Natural killer cell (primary cell): ENCODE results near the gene APLP1. TPM values are rescaled to one million over a fixed set of nuclear protein-coding genes. Genes with fewer than 3 reads are reported as not detected.

ENCODE experiments used
- ATAC-seq, 3 donors: fragments of 150-1000 bp in 2 of 3; fragments of 200-7000 bp in 1 of 3; cut with Tn5 transposase; 1 replicate in 1 of 3; 2 replicates in 2 of 3; pipeline ENCODE4 v1.10.0; 2021; ENCODE audit warnings: mild to moderate bottlenecking in 2 of 3, moderate library complexity in 2 of 3
- DNase-seq, 2 donors: peaks; one replicate each; pipeline versions ENCODE4 v3.0.0 to v3.0.0-alpha.2; 2013 to 2021; ENCODE audit warnings: mixed read lengths in 1 of 2
- H3K27ac ChIP-seq: one replicate; pipeline ENCODE4 v1.5.1; 2013; ENCODE audit warnings: mild to moderate bottlenecking, low read length
- H3K27me3 ChIP-seq: one replicate; pipeline ENCODE4 v1.6.1; 2013; ENCODE audit warnings: low read length; ENCODE audit not compliant: control insufficient read depth, insufficient read depth
- H3K36me3 ChIP-seq: one replicate; pipeline ENCODE4 v1.6.1; 2013; ENCODE audit warnings: low read length; ENCODE audit not compliant: control insufficient read depth, insufficient read depth
- H3K4me1 ChIP-seq: one replicate; pipeline ENCODE4 v1.6.1; 2013; ENCODE audit warnings: low read length; ENCODE audit not compliant: control insufficient read depth, insufficient read depth
- H3K4me3 ChIP-seq: one replicate; pipeline ENCODE4 v1.5.1; 2013; ENCODE audit warnings: low read length
- H3K9me3 ChIP-seq: one replicate; pipeline ENCODE4 v1.6.1; 2013; ENCODE audit warnings: low read length; ENCODE audit not compliant: control insufficient read depth, insufficient read depth
- H3K27ac Mint-ChIP-seq, 2 donors: one replicate each; pipeline ENCODE4 v1.8.0; 2022; ENCODE audit warnings: mild to moderate bottlenecking in 2 of 2, mixed read lengths in 2 of 2, moderate library complexity in 1 of 2
- H3K27me3 Mint-ChIP-seq, 2 donors: one replicate each; pipeline ENCODE4 v1.8.0; 2022; ENCODE audit warnings: low read depth in 2 of 2, mixed read lengths in 2 of 2
- H3K36me3 Mint-ChIP-seq: one replicate; pipeline ENCODE4 v1.8.0; 2022; ENCODE audit warnings: mixed read lengths
- H3K4me1 Mint-ChIP-seq, 2 donors: one replicate each; pipeline ENCODE4 v1.8.0; 2022; ENCODE audit warnings: mixed read lengths in 2 of 2
- H3K4me3 Mint-ChIP-seq: one replicate; pipeline ENCODE4 v1.8.0; 2022; ENCODE audit warnings: mild to moderate bottlenecking, moderate library complexity, mixed read lengths
- H3K9me3 Mint-ChIP-seq, 2 donors: one replicate each; pipeline ENCODE4 v1.8.0; 2022; ENCODE audit warnings: mixed read lengths in 2 of 2
- WGBS: methylation state at CpG from one replicate; pipeline ENCODE4 v1.1.7; 2013; ENCODE audit warnings: missing lambda C conversion rate; ENCODE audit not compliant: insufficient coverage; 5-methylcytosine and 5-hydroxymethylcytosine counted together
- intact Hi-C: fragments of 100-400 bp; cut with micrococcal nuclease; formaldehyde crosslinking; loops from one replicate; pipeline ENCODE4 v1.14.2; 2022
- total RNA-seq, 4 donors: library from RNA; stranded (reverse); fragments of 120-200 nt in 1 of 4; gene quantifications; one replicate each; pipeline versions ENCODE4 v1.2.3 to v1.2.4, GENCODE V29; 2013 to 2022
- TF ChIP-seq, protein P1 (sequence below): fragments of 200-600 bp; IDR thresholded peaks from one replicate; pipeline ENCODE4 v1.8.0; 2022; ENCODE audit warnings: antibody characterized with exemption

APLP1 gene
- total RNA-seq, 3 donors from 2014 or later (not counting 1 experiment from before 2014, with no cell fraction given), result not detected

DNA sequence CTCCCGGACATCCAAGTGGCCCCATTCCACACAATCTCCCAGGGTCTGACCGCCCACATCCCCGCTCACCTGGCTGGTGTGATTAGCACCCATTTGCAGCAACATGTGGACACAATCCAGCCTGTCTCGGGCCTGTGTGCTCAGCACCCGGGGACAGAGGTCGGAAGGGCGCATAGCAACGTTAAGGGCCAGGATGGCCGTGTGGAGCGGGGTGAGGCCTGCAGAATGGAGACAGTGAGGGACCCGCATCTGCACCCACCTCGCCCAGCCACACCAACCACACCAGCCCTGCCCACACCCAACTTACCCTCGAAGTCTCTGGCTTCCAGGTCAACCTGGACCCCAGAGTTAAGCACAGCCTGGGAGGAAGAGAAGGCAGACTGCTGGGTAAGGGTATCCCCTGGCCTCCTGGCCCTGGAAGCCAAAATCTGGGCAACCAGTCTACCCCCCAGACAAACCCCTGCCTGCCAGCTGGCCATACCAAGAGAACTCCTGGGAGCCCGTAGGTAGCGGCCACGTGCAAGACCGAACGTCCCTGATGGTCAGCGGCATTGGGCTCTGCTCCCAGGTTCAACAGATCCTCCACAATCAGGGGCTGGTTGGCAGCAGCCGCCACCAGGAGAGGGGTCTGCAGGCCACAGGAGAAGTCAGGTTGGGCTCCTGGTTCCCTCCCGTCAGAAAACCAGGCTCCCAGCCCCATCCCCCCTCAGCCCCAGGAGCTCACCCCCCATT, 27.7 kb downstream of the APLP1 start:
- peaks cover 18 to 40% of the 10 kb centered on the region in 2 donors for H3K4me1 Mint-ChIP-seq
- ATAC-seq (no peak), DNase-seq (no peak)
- TF ChIP-seq, protein P1, sequence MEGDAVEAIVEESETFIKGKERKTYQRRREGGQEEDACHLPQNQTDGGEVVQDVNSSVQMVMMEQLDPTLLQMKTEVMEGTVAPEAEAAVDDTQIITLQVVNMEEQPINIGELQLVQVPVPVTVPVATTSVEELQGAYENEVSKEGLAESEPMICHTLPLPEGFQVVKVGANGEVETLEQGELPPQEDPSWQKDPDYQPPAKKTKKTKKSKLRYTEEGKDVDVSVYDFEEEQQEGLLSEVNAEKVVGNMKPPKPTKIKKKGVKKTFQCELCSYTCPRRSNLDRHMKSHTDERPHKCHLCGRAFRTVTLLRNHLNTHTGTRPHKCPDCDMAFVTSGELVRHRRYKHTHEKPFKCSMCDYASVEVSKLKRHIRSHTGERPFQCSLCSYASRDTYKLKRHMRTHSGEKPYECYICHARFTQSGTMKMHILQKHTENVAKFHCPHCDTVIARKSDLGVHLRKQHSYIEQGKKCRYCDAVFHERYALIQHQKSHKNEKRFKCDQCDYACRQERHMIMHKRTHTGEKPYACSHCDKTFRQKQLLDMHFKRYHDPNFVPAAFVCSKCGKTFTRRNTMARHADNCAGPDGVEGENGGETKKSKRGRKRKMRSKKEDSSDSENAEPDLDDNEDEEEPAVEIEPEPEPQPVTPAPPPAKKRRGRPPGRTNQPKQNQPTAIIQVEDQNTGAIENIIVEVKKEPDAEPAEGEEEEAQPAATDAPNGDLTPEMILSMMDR, result no peak
- peak overlapping the region in 1 of 2 donors; percentile 73 for H3K27ac Mint-ChIP-seq
- no peak overlapping the region for H3K4me3 ChIP-seq
- no peaks in the 10 kb centered on the region for H3K27me3 ChIP-seq
- intact Hi-C loops, result no loop called here
- no peaks in the 10 kb centered on the region for H3K9me3 Mint-ChIP-seq
- peak overlapping the region; percentile 61 for H3K4me3 Mint-ChIP-seq
- H3K27me3 Mint-ChIP-seq, result no peaks in the 10 kb centered on the region
- peaks cover 7% of the 10 kb centered on the region for H3K36me3 Mint-ChIP-seq
- no peaks in the 10 kb centered on the region for H3K9me3 ChIP-seq
- H3K4me1 ChIP-seq, result peaks cover 38% of the 10 kb centered on the region
- 95% methylated on average over 21 of the region's 21 CpGs for WGBS
- H3K36me3 ChIP-seq, result peaks cover 50% of the 10 kb centered on the region
- H3K27ac ChIP-seq, result no peak overlapping the region

DNA sequence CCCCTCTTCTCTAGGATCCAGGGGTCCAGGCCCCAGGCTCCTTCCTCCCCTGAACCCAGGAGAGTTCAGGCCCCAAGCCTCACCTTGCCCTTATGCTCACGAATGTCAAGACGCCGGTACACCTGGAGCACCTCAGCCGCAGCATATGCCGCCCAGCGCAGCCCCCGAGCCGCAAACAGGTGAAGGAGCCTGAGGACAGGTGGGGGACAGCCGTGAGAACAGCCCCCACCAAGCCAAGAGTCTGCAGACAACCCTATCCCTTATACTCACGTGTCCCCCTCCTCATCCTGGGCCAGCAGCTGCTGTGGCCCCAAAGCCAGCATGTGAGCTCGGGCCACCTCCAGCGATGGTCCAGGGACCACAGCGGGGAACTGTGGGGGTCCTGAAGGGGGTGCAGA, 28.3 kb downstream of the APLP1 start:
- TF ChIP-seq, protein P1, result no peak
- H3K36me3 ChIP-seq, result peaks cover 48% of the 10 kb centered on the region
- H3K27me3 ChIP-seq, result no peaks in the 10 kb centered on the region
- intact Hi-C loops, result no loop called here
- 93% methylated on average over 13 of the region's 13 CpGs for WGBS
- H3K27me3 Mint-ChIP-seq, result no peaks in the 10 kb centered on the region
- peaks cover 7% of the 10 kb centered on the region for H3K36me3 Mint-ChIP-seq
- no peak overlapping the region for H3K27ac ChIP-seq
- ATAC-seq (no peak), DNase-seq (no peak)
- H3K9me3 ChIP-seq, result no peaks in the 10 kb centered on the region
- peaks cover 19 to 44% of the 10 kb centered on the region in 2 donors for H3K4me1 Mint-ChIP-seq
- H3K9me3 Mint-ChIP-seq, result no peaks in the 10 kb centered on the region
- peak overlapping the region in 1 of 2 donors; percentile 31 for H3K27ac Mint-ChIP-seq
- peaks cover 44% of the 10 kb centered on the region for H3K4me1 ChIP-seq
- H3K4me3 Mint-ChIP-seq, result no peak overlapping the region
- H3K4me3 ChIP-seq, result no peak overlapping the region

DNA sequence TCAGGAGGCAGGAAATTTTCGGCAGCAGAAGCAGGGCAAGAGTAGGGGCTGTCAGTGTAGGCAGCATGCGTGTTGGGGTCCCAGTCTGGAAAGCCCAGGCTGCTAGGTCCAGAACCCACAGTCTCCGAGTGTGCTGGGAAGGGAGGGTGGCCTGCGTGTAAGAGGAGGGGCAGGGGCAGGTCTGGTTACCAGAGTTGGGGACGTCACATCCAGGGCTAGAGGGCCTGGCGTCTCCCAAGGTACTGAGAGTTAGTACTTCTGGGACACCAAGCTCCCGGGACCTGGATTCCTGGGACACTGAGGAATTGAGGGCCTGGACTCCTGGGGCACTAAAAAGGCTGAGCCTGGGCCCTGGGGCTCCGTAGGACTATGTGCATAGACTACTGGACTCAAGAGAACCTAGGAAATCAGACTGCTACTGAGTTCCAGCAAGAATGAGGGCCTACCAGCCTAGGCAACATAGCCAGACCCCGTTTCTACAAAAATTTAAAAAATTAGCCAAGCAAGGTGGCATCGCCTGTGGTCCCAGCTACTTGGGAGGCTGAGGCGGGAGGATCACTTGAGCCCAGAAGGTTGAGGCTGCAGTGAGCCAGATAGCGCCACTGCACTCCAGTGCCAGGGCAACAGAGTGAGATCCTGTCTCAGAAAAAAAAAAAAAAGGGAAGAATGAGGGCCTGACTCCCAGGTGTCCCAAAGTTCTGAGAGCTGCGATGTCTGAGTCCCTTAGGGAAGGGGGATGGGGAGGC, 29.5 kb downstream of the APLP1 start:
- intact Hi-C loops, result no loop called here
- Histone ChIP-seq H3K4me3 (peak overlapping the region; percentile 74), H3K4me1 (peaks cover 56% of the 10 kb centered on the region), H3K9me3 (no peaks in the 10 kb centered on the region), H3K27ac (peak overlapping the region; percentile 97), H3K36me3 (peaks cover 39% of the 10 kb centered on the region), H3K27me3 (no peaks in the 10 kb centered on the region)
- Mint-ChIP-seq H3K4me1 (peaks cover 25 to 56% of the 10 kb centered on the region in 2 donors), H3K27me3 (no peaks in the 10 kb centered on the region), H3K4me3 (peak overlapping the region; percentile 92), H3K9me3 (no peaks in the 10 kb centered on the region), H3K27ac (peak overlapping the region; percentile 90 to 97), H3K36me3 (peaks cover 1% of the 10 kb centered on the region)
- 90% methylated on average over 13 of the region's 13 CpGs for WGBS
- TF ChIP-seq, protein P1, result no peak
- DNase-seq (no peak), ATAC-seq (no peak)
